PFSK-1 (cell line): ENCODE results near the gene KREMEN2.

Experiments used
- FOXP2 ChIP-seq: optimal IDR thresholded peaks from 2 replicates; pipeline ENCODE3; 2011; ENCODE audit warnings: borderline replicate concordance, control low read depth, inconsistent platforms; ENCODE audit not compliant: insufficient read depth; ENCODE audit errors: extremely low read length, extremely low read depth
- POLR2AphosphoS5 ChIP-seq: IDR thresholded peaks from 2 replicates; pipeline ENCODE4 v1.6.1; 2012; ENCODE audit warnings: low read depth, mild to moderate bottlenecking, control low read depth, low read length, moderate library complexity
- REST ChIP-seq, 2 experiments: IDR thresholded peaks; 2 replicates each; pipeline versions ENCODE4 v1.6.1 to v1.8.0; 2011 to 2012; ENCODE audit warnings: low read depth in 2 of 2, low read length in 2 of 2, control low read depth in 1 of 2, inconsistent platforms in 1 of 2, mild to moderate bottlenecking in 1 of 2, moderate library complexity in 1 of 2; ENCODE audit not compliant: insufficient read depth in 1 of 2
- SIN3A ChIP-seq: IDR thresholded peaks from 2 replicates; pipeline ENCODE4 v1.6.1; 2012; ENCODE audit warnings: mild to moderate bottlenecking, low read length, moderate library complexity, borderline replicate concordance; ENCODE audit not compliant: insufficient read depth
- TAF1 ChIP-seq: IDR thresholded peaks from 2 replicates; pipeline ENCODE4 v1.6.1; 2012; ENCODE audit warnings: low read length, control low read depth, borderline replicate concordance; ENCODE audit not compliant: insufficient read depth

KREMEN2 gene

GRCh38 chr16:2966043-2966807 is 2.1 kb downstream of the KREMEN2 start:
- TF ChIP-seq FOXP2 (no peak), SIN3A (no peak), TAF1 (no peak), POLR2AphosphoS5 (no peak), REST (IDR thresholded peaks at IDR 0.05; ENCODE audit: insufficient read depth in 1 of 2, low read depth in 2 of 2, low read length in 2 of 2) (no peak)

- TF ChIP-seq TAF1, result no peak
- no peak for TF ChIP-seq FOXP2
- no peak for TF ChIP-seq POLR2AphosphoS5
- no peak for TF ChIP-seq SIN3A
- no peak for TF ChIP-seq REST (IDR thresholded peaks at IDR 0.05; ENCODE audit: insufficient read depth in 1 of 2, low read depth in 2 of 2, low read length in 2 of 2)
Observed at GRCh38 chr16:2966808-2967191, 2.7 kb downstream of the KREMEN2 start.

GRCh38 chr16:2967211-2967631 is 3.1 kb downstream of the KREMEN2 start:
- TF ChIP-seq SIN3A (no peak), FOXP2 (no peak), TAF1 (no peak), POLR2AphosphoS5 (no peak), REST (IDR thresholded peaks at IDR 0.05; ENCODE audit: insufficient read depth in 1 of 2, low read depth in 2 of 2, low read length in 2 of 2) (no peak)

- no peak for TF ChIP-seq POLR2AphosphoS5
- no peak for TF ChIP-seq SIN3A
- TF ChIP-seq TAF1, result no peak
- no peak for TF ChIP-seq FOXP2
- no peak for TF ChIP-seq REST (IDR thresholded peaks at IDR 0.05; ENCODE audit: insufficient read depth in 1 of 2, low read depth in 2 of 2, low read length in 2 of 2)
Observed at GRCh38 chr16:2967721-2968161, 3.7 kb downstream of the KREMEN2 start.
